GM12878 (cell line): Measurements from ENCODE around the gene NPAS3.

ENCODE experiments used
- ATF7 ChIP-seq: fragments of 450-650 bp; IDR thresholded peaks from 2 replicates; pipeline ENCODE4 v1.6.1; 2016; ENCODE audit warnings: low read depth, mild to moderate bottlenecking
- CTCF ChIP-seq, 3 experiments: IDR thresholded peaks in 2 of 3; conservative IDR thresholded peaks in 1 of 3; 2 replicates each; pipeline ENCODE4 v1.5.1; 2011; ENCODE audit warnings: low read depth in 3 of 3, low read length in 3 of 3, mild to moderate bottlenecking in 3 of 3, control low read depth in 2 of 3, moderate library complexity in 2 of 3, inconsistent platforms in 1 of 3, mixed read lengths in 1 of 3; ENCODE audit not compliant: control insufficient read depth in 2 of 3, insufficient read depth in 1 of 3; ENCODE audit errors: extremely low read depth in 1 of 3
- HDAC2 ChIP-seq: fragments of 200-600 bp; sonication (generic); IDR thresholded peaks from 2 replicates; pipeline ENCODE4 v1.6.1; 2017
- HDAC6 ChIP-seq: fragments of 200-600 bp; sonication (generic); IDR thresholded peaks from one replicate; pipeline ENCODE4 v1.8.0; 2017; ENCODE audit warnings: antibody characterized with exemption; ENCODE audit not compliant: unreplicated experiment
- IRF4 ChIP-seq: IDR thresholded peaks from 2 replicates; pipeline ENCODE4 v1.6.1; 2011; ENCODE audit warnings: low read depth, low read length
- MAX ChIP-seq: IDR thresholded peaks from 2 replicates; pipeline ENCODE4 v1.6.1; 2012; ENCODE audit warnings: low read depth, low read length, improper control_type of control experiment
- MLLT1 ChIP-seq: fragments of 450-650 bp; IDR thresholded peaks from 2 replicates; pipeline ENCODE4 v1.6.1; 2016; ENCODE audit warnings: mild to moderate bottlenecking
- MTA3 ChIP-seq: IDR thresholded peaks from 2 replicates; pipeline ENCODE4 v1.6.1; 2012; ENCODE audit warnings: low read length, inconsistent platforms, borderline replicate concordance
- MYC ChIP-seq: IDR thresholded peaks from 2 replicates; pipeline ENCODE4 v1.6.1; 2011; ENCODE audit warnings: mild to moderate bottlenecking, low read length, moderate library complexity, inconsistent platforms; ENCODE audit not compliant: insufficient read depth, insufficient replicate concordance, insufficient read length, severe bottlenecking
- NFIC ChIP-seq: IDR thresholded peaks from 2 replicates; pipeline ENCODE4 v1.6.1; 2012; ENCODE audit warnings: low read depth, mild to moderate bottlenecking, inconsistent platforms, low read length, moderate library complexity
- SMARCA5 ChIP-seq: fragments of 450-650 bp; IDR thresholded peaks from 2 replicates; pipeline ENCODE4 v1.6.1; 2017; ENCODE audit warnings: mild to moderate bottlenecking
- SP1 ChIP-seq: IDR thresholded peaks from one replicate; pipeline ENCODE4 v1.6.1; 2011; ENCODE audit warnings: low read depth, low read length
- YY1 ChIP-seq: IDR thresholded peaks from 2 replicates; pipeline ENCODE4 v1.6.1; 2011; ENCODE audit warnings: low read depth, mild to moderate bottlenecking, low read length

- TF ChIP-seq HDAC2 (no peak), MTA3 (no peak), NFIC (no peak), CTCF (IDR thresholded peaks at IDR 0.05 in 2 of 3, conservative IDR thresholded peaks at IDR 0.05 in 1 of 3; ENCODE audit: control insufficient read depth in 2 of 3, extremely low read depth in 1 of 3, insufficient read depth in 1 of 3, low read depth in 3 of 3, low read length in 3 of 3) (no peak), SMARCA5 (no peak), MAX (no peak), SP1 (no peak), IRF4 (no peak), YY1 (no peak), MLLT1 (no peak), MYC (no peak), HDAC6 (no peak), ATF7 (no peak)
Observed at GRCh38 chr14:33660248-33660647, 721.6 kb downstream of the NPAS3 start.
